Kidney (tissue), 14 donors: Measurements from ENCODE around the gene CCDC12. TPM values are rescaled to one million over a fixed set of nuclear protein-coding genes. Genes with fewer than 3 reads are reported as not detected.

Experiments used
- DNase-seq, 5 donors: peaks; one replicate each; pipeline ENCODE4 v3.0.0-alpha.2; 2013 to 2020
- FAIRE-seq: peaks from 2 replicates; lab custom pipeline; 2012; peaks lifted over from hg19 to GRCh38; lab: Jason Lieb, UNC
- H3K27ac ChIP-seq, 2 donors: one replicate each; pipeline ENCODE4 v1.7.0; 2013; ENCODE audit warnings: low read depth in 2 of 2, low read length in 2 of 2, inconsistent platforms in 1 of 2
- H3K27me3 ChIP-seq: one replicate; pipeline ENCODE4 v1.7.1; 2013; ENCODE audit warnings: low read length, inconsistent platforms; ENCODE audit not compliant: control insufficient read depth, insufficient read depth
- H3K36me3 ChIP-seq, 3 donors: one replicate each; pipeline versions ENCODE4 v1.7.0 to v1.7.1; 2013; ENCODE audit warnings: low read length in 3 of 3, control low read depth in 1 of 3, inconsistent platforms in 1 of 3; ENCODE audit not compliant: insufficient read depth in 3 of 3, control insufficient read depth in 2 of 3
- H3K4me1 ChIP-seq, 3 donors: one replicate each; pipeline versions ENCODE4 v1.7.0 to v1.7.1; 2013; ENCODE audit warnings: low read length in 3 of 3, inconsistent platforms in 1 of 3, low read depth in 1 of 3; ENCODE audit not compliant: control insufficient read depth in 2 of 3, insufficient read depth in 2 of 3
- H3K4me3 ChIP-seq, 3 donors: one replicate each; pipeline versions ENCODE4 v1.7.0 to v1.8.1; 2013; ENCODE audit warnings: low read length in 3 of 3, control low read depth in 1 of 3, inconsistent platforms in 1 of 3
- H3K9ac ChIP-seq, 3 donors: one replicate each; pipeline versions ENCODE4 v1.7.0 to v1.7.1; 2013; ENCODE audit warnings: low read length in 3 of 3, control low read depth in 1 of 3, inconsistent platforms in 1 of 3
- H3K9me3 ChIP-seq, 3 donors: one replicate each; pipeline versions ENCODE4 v1.7.0 to v1.7.1; 2013; ENCODE audit warnings: low read length in 3 of 3, control low read depth in 1 of 3, inconsistent platforms in 1 of 3; ENCODE audit not compliant: control insufficient read depth in 2 of 3, insufficient read depth in 1 of 3
- CTCF ChIP-seq: IDR thresholded peaks from 3 replicates; pipeline ENCODE4 v1.5.1; 2012; ENCODE audit warnings: mild to moderate bottlenecking, moderate library complexity, borderline replicate concordance; ENCODE audit not compliant: insufficient read depth; ENCODE audit errors: extremely low read depth
- intact Hi-C: fragments of 100-400 bp; cut with DNase I; formaldehyde crosslinking; loops from one replicate; pipeline ENCODE4 v1.11.1; 2022
- polyA plus RNA-seq: library from polyadenylated mRNA; stranded (reverse); fragments of 350-450 nt; fragmentation: Illumina TruSeq; extraction: RNeasy Lipid Tissue Mini Kit (QIAGEN cat#74804); gene quantifications from one replicate; pipeline ENCODE4 v1.2.3, GENCODE V29; 2014; ENCODE audit warnings: low read depth, low replicate concordance; ENCODE audit not compliant: insufficient read depth
- total RNA-seq: library from RNA; stranded (reverse); fragmentation: NEBNext Ultra II Directional; extraction: Animal tissue kit (Norgen Biotek cat#: 25700); gene quantifications from one replicate; pipeline ENCODE4 v1.2.1, GENCODE V29; 2021
- donor health status: control.
- donor health status: control.
- donor health status: control.
- donor health status: control.
- donor health status: control.
- donor health status: DM: yes; HTN: yes; CAD: no.
- donor health status: Normal renal cell carcinoma (clear cell type).

The CCDC12 gene
- total and polyA plus RNA-seq, 2 donors from 2014 or later: 59.7 to 85.6 TPM

DNA sequence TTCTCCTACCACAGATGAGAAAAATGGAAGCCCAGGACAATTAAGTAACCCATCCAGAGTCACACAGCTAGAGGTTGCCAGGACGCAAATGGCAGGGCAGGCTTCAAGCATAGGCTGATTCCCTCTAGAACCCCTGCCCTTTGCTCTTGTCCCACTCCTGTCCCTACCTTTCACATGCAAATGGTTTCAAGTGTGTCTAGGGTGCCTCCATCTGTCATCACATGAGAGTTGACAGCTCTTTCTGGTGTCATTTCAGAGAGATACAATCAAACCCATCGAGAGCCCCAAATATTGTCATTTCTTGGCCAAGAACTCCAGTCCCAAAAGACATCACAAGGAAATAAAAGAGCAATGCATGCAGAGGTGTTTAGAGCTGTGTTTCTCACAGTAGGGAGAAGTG, 23.7 kb downstream of the CCDC12 start:
- H3K9ac ChIP-seq: no peak overlapping the region
- intact Hi-C loops: no loop called here
- H3K27me3 ChIP-seq: no peaks in the 10 kb centered on the region
- H3K27ac ChIP-seq: peak overlapping the region in 1 of 2 donors; percentile 76
- H3K36me3 ChIP-seq: no peaks in the 10 kb centered on the region
- FAIRE-seq (no peak), DNase-seq (no peak)
- no peak overlapping the region for H3K4me3 ChIP-seq
- no peak for TF ChIP-seq CTCF
- peaks cover 0 to 59% (median 35%) of the 10 kb centered on the region in 3 donors for H3K4me1 ChIP-seq
- no peaks in the 10 kb centered on the region for H3K9me3 ChIP-seq

- Histone ChIP-seq H3K9ac (no peak overlapping the region), H3K4me1 (peaks cover 0 to 75% (median 48%) of the 10 kb centered on the region in 3 donors), H3K27me3 (no peaks in the 10 kb centered on the region), H3K9me3 (no peaks in the 10 kb centered on the region), H3K36me3 (no peaks in the 10 kb centered on the region), H3K4me3 (no peak overlapping the region), H3K27ac (peak overlapping the region in 1 of 2 donors; percentile 48)
- DNase-seq (peak in 1 of 5 donors; percentile 29), FAIRE-seq (no peak)
- TF ChIP-seq CTCF: no peak
- intact Hi-C loops: no loop called here
These were observed 25.8 kb downstream of the CCDC12 start for GRCh38 chr3:46950650-46951241.

- H3K27me3 ChIP-seq: no peaks in the 10 kb centered on the region
- TF ChIP-seq CTCF: no peak
- FAIRE-seq (no peak), DNase-seq (no peak)
- no peaks in the 10 kb centered on the region for H3K9me3 ChIP-seq
- H3K4me3 ChIP-seq: no peak overlapping the region
- no peak overlapping the region for H3K9ac ChIP-seq
- no peaks in the 10 kb centered on the region for H3K36me3 ChIP-seq
- H3K4me1 ChIP-seq: peaks cover 1 to 73% (median 53%) of the 10 kb centered on the region in 3 donors
- intact Hi-C loops: no loop called here
- H3K27ac ChIP-seq: peak overlapping the region in 1 of 2 donors; percentile 49
These were observed 26.4 kb downstream of the CCDC12 start for GRCh38 chr3:46950177-46950576.
